CD4-positive, alpha-beta T cell (primary cell): ENCODE measurements around the gene CLEC16A. TPM values are rescaled to one million over a fixed set of nuclear protein-coding genes. Genes with fewer than 3 reads are reported as not detected.

Experiments used
- ATAC-seq: fragments of 200-7000 bp; cut with Tn5 transposase; one replicate; pipeline ENCODE4 v1.10.0; 2022; ENCODE audit warnings: mild to moderate bottlenecking; ENCODE audit not compliant: poor library complexity
- CTCF ChIA-PET: fragments of 350-600 bp; sonication (Branson Sonifier 250); formaldehyde crosslinking; loops from one replicate; lab custom pipeline; 2021; ENCODE audit warnings: antibody characterized with exemption, inconsistent platforms; lab: Charles Lee
- POLR2A ChIA-PET: fragments of 350-600 bp; sonication (Branson Sonifier 250); formaldehyde crosslinking; loops from one replicate; lab custom pipeline; 2021; ENCODE audit warnings: antibody characterized with exemption, inconsistent platforms; lab: Charles Lee
- DNase-seq, 14 experiments: peaks; one replicate each; pipeline ENCODE4 v3.0.0-alpha.2; 2013 to 2020; ENCODE audit warnings: mixed read lengths in 2 of 14
- H3K27ac ChIP-seq, 2 donors: one replicate each; pipeline versions ENCODE4 v1.5.1 to v1.7.0; 2013; ENCODE audit warnings: low read length in 2 of 2, low read depth in 1 of 2, mild to moderate bottlenecking in 1 of 2
- H3K27me3 ChIP-seq, 2 experiments: 1 replicate in 1 of 2; 2 replicates in 1 of 2; pipeline versions ENCODE4 v1.6.1 to v1.7.0; 2013; ENCODE audit warnings: low read length in 2 of 2, control low read depth in 1 of 2, mild to moderate bottlenecking in 1 of 2, moderate library complexity in 1 of 2; ENCODE audit not compliant: insufficient read depth in 2 of 2, control insufficient read depth in 1 of 2
- H3K36me3 ChIP-seq: one replicate; pipeline ENCODE4 v1.6.1; 2013; ENCODE audit warnings: low read length, control low read depth; ENCODE audit not compliant: insufficient read depth
- H3K4me1 ChIP-seq: one replicate; pipeline ENCODE4 v1.6.1; 2013; ENCODE audit warnings: low read length, control low read depth; ENCODE audit not compliant: insufficient read depth
- H3K4me3 ChIP-seq: one replicate; pipeline ENCODE4 v1.5.1; 2013; ENCODE audit warnings: mild to moderate bottlenecking, low read length, moderate library complexity
- H3K9me3 ChIP-seq, 2 experiments: 1 replicate in 1 of 2; 2 replicates in 1 of 2; pipeline versions ENCODE4 v1.6.1 to v1.7.0; 2013; ENCODE audit warnings: low read length in 2 of 2, mild to moderate bottlenecking in 2 of 2, control low read depth in 1 of 2, moderate library complexity in 1 of 2; ENCODE audit not compliant: control insufficient read depth in 1 of 2, insufficient read depth in 1 of 2
- H3K27ac Mint-ChIP-seq: one replicate; pipeline ENCODE4 v1.8.0; 2020; ENCODE audit warnings: mixed read lengths
- H3K27me3 Mint-ChIP-seq: one replicate; pipeline ENCODE4 v1.8.0; 2021; ENCODE audit warnings: mixed read lengths
- H3K36me3 Mint-ChIP-seq: one replicate; pipeline ENCODE4 v1.8.0; 2021; ENCODE audit warnings: low read depth, mixed read lengths
- H3K4me1 Mint-ChIP-seq: one replicate; pipeline ENCODE4 v1.8.0; 2021; ENCODE audit warnings: low read depth, mixed read lengths
- H3K4me3 Mint-ChIP-seq: one replicate; pipeline ENCODE4 v1.8.0; 2020; ENCODE audit warnings: mild to moderate bottlenecking, mixed read lengths
- H3K9me3 Mint-ChIP-seq: one replicate; pipeline ENCODE4 v1.8.0; 2020; ENCODE audit warnings: mixed read lengths
- intact Hi-C, 2 experiments: fragments of 100-400 bp; cut with DNase I in 1 of 2; cut with micrococcal nuclease in 1 of 2; formaldehyde crosslinking; loops; one replicate each; pipeline versions ENCODE4 v1.15.1 to v1.9.0; 2023 to 2025; cut with DNase I, micrococcal nuclease
- total RNA-seq, 174 experiments: library from RNA in 2 of 174; stranded (reverse) in 2 of 174; gene quantifications; one replicate each; pipeline ENCODE4 v1.2.3 and lab custom pipeline; 2021 to 2026
- TF ChIP-seq, protein P1 (sequence below): fragments of 200-600 bp; IDR thresholded peaks from one replicate; pipeline ENCODE4 v1.8.0; 2022; ENCODE audit warnings: antibody characterized with exemption, mild to moderate bottlenecking

CLEC16A gene
- total RNA-seq, 2 experiments from 2014 or later, result 21.7 to 22.7 TPM

DNA sequence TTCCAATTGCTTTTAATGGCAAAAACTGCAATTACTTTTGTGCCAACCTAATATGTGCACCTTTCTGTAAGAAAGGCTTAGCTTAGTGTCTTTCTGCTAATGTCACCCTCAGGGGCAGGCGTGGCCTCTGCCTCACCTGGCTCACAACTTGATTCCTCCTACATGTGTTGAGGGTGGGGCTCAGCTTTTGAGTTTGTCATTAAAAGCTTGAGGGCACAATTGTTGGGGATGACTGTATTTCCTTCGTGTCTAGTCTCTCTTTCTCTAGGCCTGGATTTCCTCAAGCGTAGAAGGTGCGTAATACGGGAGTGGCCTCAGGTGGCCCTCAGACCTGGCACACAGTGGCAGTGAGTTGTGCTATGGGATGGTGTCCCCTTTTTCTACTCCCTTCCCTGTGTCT, 94.4 kb downstream of the CLEC16A start:
- Mint-ChIP-seq H3K36me3 (peaks cover 71% of the 10 kb centered on the region), H3K4me1 (no peaks in the 10 kb centered on the region), H3K4me3 (no peak overlapping the region), H3K9me3 (no peaks in the 10 kb centered on the region), H3K27ac (no peak overlapping the region), H3K27me3 (no peaks in the 10 kb centered on the region)
- peaks cover 66% of the 10 kb centered on the region for H3K36me3 ChIP-seq
- H3K4me1 ChIP-seq, result no peaks in the 10 kb centered on the region
- ChIA-PET CTCF (interaction anchor here (0.6 kb wide), 1 partner anchor 543 kb away, joined by 3 read pairs; no protein-coding TSS in a partner anchor), POLR2A (no interaction called here)
- TF ChIP-seq, protein P1, sequence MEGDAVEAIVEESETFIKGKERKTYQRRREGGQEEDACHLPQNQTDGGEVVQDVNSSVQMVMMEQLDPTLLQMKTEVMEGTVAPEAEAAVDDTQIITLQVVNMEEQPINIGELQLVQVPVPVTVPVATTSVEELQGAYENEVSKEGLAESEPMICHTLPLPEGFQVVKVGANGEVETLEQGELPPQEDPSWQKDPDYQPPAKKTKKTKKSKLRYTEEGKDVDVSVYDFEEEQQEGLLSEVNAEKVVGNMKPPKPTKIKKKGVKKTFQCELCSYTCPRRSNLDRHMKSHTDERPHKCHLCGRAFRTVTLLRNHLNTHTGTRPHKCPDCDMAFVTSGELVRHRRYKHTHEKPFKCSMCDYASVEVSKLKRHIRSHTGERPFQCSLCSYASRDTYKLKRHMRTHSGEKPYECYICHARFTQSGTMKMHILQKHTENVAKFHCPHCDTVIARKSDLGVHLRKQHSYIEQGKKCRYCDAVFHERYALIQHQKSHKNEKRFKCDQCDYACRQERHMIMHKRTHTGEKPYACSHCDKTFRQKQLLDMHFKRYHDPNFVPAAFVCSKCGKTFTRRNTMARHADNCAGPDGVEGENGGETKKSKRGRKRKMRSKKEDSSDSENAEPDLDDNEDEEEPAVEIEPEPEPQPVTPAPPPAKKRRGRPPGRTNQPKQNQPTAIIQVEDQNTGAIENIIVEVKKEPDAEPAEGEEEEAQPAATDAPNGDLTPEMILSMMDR, result no peak
- ATAC-seq (no peak), DNase-seq (no peak)
- no peak overlapping the region for H3K4me3 ChIP-seq
- H3K27ac ChIP-seq, result no peak overlapping the region
- intact Hi-C loops, result no loop called here
- H3K27me3 ChIP-seq, result no peaks in the 10 kb centered on the region
- no peaks in the 10 kb centered on the region for H3K9me3 ChIP-seq

DNA sequence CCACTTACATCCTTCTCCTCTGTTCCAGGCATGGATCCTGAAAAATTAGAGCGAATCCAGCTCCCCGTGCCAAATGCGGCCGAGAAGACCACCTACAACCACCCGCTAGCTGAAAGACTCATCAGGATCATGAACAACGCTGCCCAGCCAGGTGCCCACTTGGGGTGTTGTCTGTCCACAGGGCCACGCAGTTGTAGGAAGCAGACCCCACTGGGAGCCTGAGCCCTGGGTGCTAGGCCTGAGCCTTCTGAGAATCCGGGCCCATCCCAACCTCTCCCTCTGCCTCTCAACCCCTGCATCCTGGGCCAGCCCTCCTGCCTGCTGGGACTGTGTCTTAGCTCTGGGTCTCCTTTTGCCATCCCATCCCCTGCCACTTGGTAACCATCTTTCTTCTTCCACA, 95.4 kb downstream of the CLEC16A start:
- H3K4me1 ChIP-seq, result no peaks in the 10 kb centered on the region
- CTCF ChIA-PET, result no interaction called here
- Mint-ChIP-seq H3K36me3 (peaks cover 71% of the 10 kb centered on the region), H3K27ac (no peak overlapping the region), H3K27me3 (no peaks in the 10 kb centered on the region), H3K9me3 (no peaks in the 10 kb centered on the region), H3K4me3 (no peak overlapping the region), H3K4me1 (no peaks in the 10 kb centered on the region)
- TF ChIP-seq, protein P1, result no peak
- H3K36me3 ChIP-seq, result peaks cover 65% of the 10 kb centered on the region
- ATAC-seq (no peak), DNase-seq (no peak)
- no peaks in the 10 kb centered on the region for H3K9me3 ChIP-seq
- H3K27ac ChIP-seq, result no peak overlapping the region
- H3K4me3 ChIP-seq, result no peak overlapping the region
- no peaks in the 10 kb centered on the region for H3K27me3 ChIP-seq
- POLR2A ChIA-PET, result no interaction called here
- intact Hi-C loops, result no loop called here

DNA sequence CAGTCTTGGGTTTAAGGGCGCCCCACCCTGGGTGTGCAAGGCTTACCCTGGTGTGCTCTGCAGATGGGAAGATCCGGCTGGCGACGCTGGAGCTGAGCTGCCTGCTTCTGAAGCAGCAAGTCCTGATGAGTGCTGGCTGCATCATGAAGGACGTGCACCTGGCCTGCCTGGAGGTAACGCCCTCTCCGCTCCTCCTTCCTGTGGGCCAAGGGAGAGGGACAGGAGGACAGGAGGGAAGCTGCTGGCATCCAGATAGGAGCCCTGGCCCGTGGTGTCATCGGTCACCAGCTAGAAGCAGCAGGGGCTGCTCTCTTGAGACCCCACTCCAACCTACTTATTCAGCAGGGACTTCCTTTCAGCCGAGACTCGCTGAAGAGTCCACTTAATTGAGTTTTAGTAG, 97.8 kb downstream of the CLEC16A start:
- peaks cover 75% of the 10 kb centered on the region for H3K36me3 Mint-ChIP-seq
- H3K4me3 Mint-ChIP-seq, result no peak overlapping the region
- intact Hi-C loops, result no loop called here
- CTCF ChIA-PET, result no interaction called here
- Histone ChIP-seq H3K36me3 (peaks cover 66% of the 10 kb centered on the region), H3K4me1 (no peaks in the 10 kb centered on the region), H3K4me3 (no peak overlapping the region), H3K27me3 (no peaks in the 10 kb centered on the region), H3K9me3 (no peaks in the 10 kb centered on the region), H3K27ac (no peak overlapping the region)
- H3K4me1 Mint-ChIP-seq, result no peaks in the 10 kb centered on the region
- ATAC-seq, result no peak
- no peak for DNase-seq
- H3K9me3 Mint-ChIP-seq, result no peaks in the 10 kb centered on the region
- H3K27ac Mint-ChIP-seq, result no peak overlapping the region
- TF ChIP-seq, protein P1, result no peak
- H3K27me3 Mint-ChIP-seq, result no peaks in the 10 kb centered on the region
- POLR2A ChIA-PET, result interaction anchor here (0.6 kb wide), 1 partner anchor 43 kb away, joined by 3 read pairs; no protein-coding TSS in a partner anchor
